Stimulated activated CD4-positive, alpha-beta T cell treated with anti-CD3 and anti-CD28 coated beads, Interleukin-12 subunit alpha, Interleukin-12 subunit beta, amount 100 ng/mL, for 24 hours (primary cell): Measurements from ENCODE around the gene TCAIM.

Experiments
- DNase-seq, 2 experiments: peaks; one replicate each; pipeline ENCODE4 v3.0.0-alpha.2; 2020; ENCODE audit warnings: low read depth in 2 of 2

The TCAIM gene

GRCh38 chr3:44338010-44338827 lies at the start of gene TCAIM:
Gene TCAIM, plus strand, starts transcription at chr3:44338766. Its CDS starts 16,017 bp downstream, at chr3:44354783.
- peak; percentile 96 to 97 for DNase-seq

- DNase-seq = no peak
Measured at GRCh38 chr3:44289882-44290462, 48.6 kb upstream of the TCAIM start.

GRCh38 chr3:44292276-44292675 lies 46.3 kb upstream of the TCAIM start:
- DNase-seq = no peak

GRCh38 chr3:44292947-44293346 lies 45.6 kb upstream of the TCAIM start:
- DNase-seq = no peak

GRCh38 chr3:44297255-44297654 lies 41.3 kb upstream of the TCAIM start:
- no peak for DNase-seq

- DNase-seq = no peak
Measured at GRCh38 chr3:44301746-44302145, 36.8 kb upstream of the TCAIM start.

- no peak for DNase-seq
Measured at GRCh38 chr3:44309500-44309899, 29.1 kb upstream of the TCAIM start.

- DNase-seq = no peak
Measured at GRCh38 chr3:44318891-44319311, 19.7 kb upstream of the TCAIM start.

- no peak for DNase-seq
Measured at GRCh38 chr3:44321335-44321734, 17.2 kb upstream of the TCAIM start.

- DNase-seq = peak; percentile 10 to 46
Measured at GRCh38 chr3:44323341-44323955, 15.1 kb upstream of the TCAIM start.

- DNase-seq = no peak
Measured at GRCh38 chr3:44324584-44324983, 14.0 kb upstream of the TCAIM start.

- no peak for DNase-seq
Measured at GRCh38 chr3:44326019-44326418, 12.5 kb upstream of the TCAIM start.

- no peak for DNase-seq
Measured at GRCh38 chr3:44326515-44326914, 12.1 kb upstream of the TCAIM start.

GRCh38 chr3:44329946-44330345 lies 8.6 kb upstream of the TCAIM start:
- no peak for DNase-seq

- no peak for DNase-seq
Measured at GRCh38 chr3:44330444-44330843, 8.1 kb upstream of the TCAIM start.

GRCh38 chr3:44334326-44334725 lies 4.2 kb upstream of the TCAIM start:
- no peak for DNase-seq

- DNase-seq = no peak
Measured at GRCh38 chr3:44337248-44337785, 1.2 kb upstream of the TCAIM start.

- no peak for DNase-seq
Measured at GRCh38 chr3:44338828-44339127, 212 bp downstream of the TCAIM start.

- no peak for DNase-seq
Measured at GRCh38 chr3:44339181-44340057, 853 bp downstream of the TCAIM start.

GRCh38 chr3:44340058-44340395 lies 1.5 kb downstream of the TCAIM start:
- DNase-seq = no peak

- no peak for DNase-seq
Measured at GRCh38 chr3:44342176-44342790, 3.7 kb downstream of the TCAIM start.

GRCh38 chr3:44343421-44343820 lies 4.9 kb downstream of the TCAIM start:
- DNase-seq = no peak
